ENCODE results near the gene DUSP28.

The DUSP28 gene

DNA sequence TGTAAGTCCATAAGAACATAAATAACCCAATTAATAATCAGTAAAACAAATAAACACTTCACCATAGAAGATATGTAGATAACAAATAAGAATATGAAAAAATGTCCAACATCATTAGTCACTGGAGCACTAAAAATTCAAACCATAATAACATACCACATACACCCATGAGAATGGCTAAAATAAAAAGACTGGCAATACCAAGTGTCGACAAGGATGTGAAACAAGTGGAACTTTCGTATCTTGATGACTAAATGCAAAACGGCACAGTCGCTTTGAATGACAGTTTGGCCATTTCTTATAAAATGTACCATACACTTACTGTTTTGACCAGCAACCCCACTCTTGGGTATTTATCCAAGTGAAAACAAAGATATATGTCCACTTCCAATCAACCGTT is 29.1 kb upstream of the DUSP28 start:
- TF ChIP-seq TOX (CRISPR knock-in tag; IDR thresholded peaks at IDR 0.05; ENCODE audit: borderline replicate concordance) (no peak), ZFP30 (CRISPR knock-in tag; IDR thresholded peaks at IDR 0.05) (no peak), SNAI2 (CRISPR knock-in tag; IDR thresholded peaks at IDR 0.05) (no peak), GLIS3 (CRISPR knock-in tag; IDR thresholded peaks at IDR 0.05) (no peak), PPARA (CRISPR knock-in tag; IDR thresholded peaks at IDR 0.05; ENCODE audit: borderline replicate concordance) (no peak), ZFP3 (CRISPR knock-in tag; IDR thresholded peaks at IDR 0.05) (no peak), CSDC2 (CRISPR knock-in tag; IDR thresholded peaks at IDR 0.05) (no peak), BACH2 (CRISPR knock-in tag; IDR thresholded peaks at IDR 0.05; ENCODE audit: borderline replicate concordance) (no peak), ZNF8 (CRISPR knock-in tag; IDR thresholded peaks at IDR 0.05) (no peak), RARB (CRISPR knock-in tag; IDR thresholded peaks at IDR 0.05) (no peak), TCF4 (CRISPR knock-in tag; IDR thresholded peaks at IDR 0.05; ENCODE audit: borderline replicate concordance) (no peak), OSR1 (CRISPR knock-in tag; IDR thresholded peaks at IDR 0.05) (no peak), ZNF70 (CRISPR knock-in tag; IDR thresholded peaks at IDR 0.05) (no peak), ZNF565 (CRISPR knock-in tag; conservative IDR thresholded peaks at IDR 0.05; ENCODE audit: low read depth) (no peak), ARNTL (CRISPR knock-in tag; IDR thresholded peaks at IDR 0.05; ENCODE audit: borderline replicate concordance, low read depth) (no peak), ZC3H10 (CRISPR knock-in tag; IDR thresholded peaks at IDR 0.05) (no peak), ESRRG (CRISPR knock-in tag; IDR thresholded peaks at IDR 0.05) (no peak)
- TF ChIP-seq, protein P1, sequence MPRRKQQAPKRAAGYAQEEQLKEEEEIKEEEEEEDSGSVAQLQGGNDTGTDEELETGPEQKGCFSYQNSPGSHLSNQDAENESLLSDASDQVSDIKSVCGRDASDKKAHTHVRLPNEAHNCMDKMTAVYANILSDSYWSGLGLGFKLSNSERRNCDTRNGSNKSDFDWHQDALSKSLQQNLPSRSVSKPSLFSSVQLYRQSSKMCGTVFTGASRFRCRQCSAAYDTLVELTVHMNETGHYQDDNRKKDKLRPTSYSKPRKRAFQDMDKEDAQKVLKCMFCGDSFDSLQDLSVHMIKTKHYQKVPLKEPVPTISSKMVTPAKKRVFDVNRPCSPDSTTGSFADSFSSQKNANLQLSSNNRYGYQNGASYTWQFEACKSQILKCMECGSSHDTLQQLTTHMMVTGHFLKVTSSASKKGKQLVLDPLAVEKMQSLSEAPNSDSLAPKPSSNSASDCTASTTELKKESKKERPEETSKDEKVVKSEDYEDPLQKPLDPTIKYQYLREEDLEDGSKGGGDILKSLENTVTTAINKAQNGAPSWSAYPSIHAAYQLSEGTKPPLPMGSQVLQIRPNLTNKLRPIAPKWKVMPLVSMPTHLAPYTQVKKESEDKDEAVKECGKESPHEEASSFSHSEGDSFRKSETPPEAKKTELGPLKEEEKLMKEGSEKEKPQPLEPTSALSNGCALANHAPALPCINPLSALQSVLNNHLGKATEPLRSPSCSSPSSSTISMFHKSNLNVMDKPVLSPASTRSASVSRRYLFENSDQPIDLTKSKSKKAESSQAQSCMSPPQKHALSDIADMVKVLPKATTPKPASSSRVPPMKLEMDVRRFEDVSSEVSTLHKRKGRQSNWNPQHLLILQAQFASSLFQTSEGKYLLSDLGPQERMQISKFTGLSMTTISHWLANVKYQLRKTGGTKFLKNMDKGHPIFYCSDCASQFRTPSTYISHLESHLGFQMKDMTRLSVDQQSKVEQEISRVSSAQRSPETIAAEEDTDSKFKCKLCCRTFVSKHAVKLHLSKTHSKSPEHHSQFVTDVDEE (CRISPR knock-in tag; IDR thresholded peaks at IDR 0.05), result no peak
- TF ChIP-seq, protein P2, sequence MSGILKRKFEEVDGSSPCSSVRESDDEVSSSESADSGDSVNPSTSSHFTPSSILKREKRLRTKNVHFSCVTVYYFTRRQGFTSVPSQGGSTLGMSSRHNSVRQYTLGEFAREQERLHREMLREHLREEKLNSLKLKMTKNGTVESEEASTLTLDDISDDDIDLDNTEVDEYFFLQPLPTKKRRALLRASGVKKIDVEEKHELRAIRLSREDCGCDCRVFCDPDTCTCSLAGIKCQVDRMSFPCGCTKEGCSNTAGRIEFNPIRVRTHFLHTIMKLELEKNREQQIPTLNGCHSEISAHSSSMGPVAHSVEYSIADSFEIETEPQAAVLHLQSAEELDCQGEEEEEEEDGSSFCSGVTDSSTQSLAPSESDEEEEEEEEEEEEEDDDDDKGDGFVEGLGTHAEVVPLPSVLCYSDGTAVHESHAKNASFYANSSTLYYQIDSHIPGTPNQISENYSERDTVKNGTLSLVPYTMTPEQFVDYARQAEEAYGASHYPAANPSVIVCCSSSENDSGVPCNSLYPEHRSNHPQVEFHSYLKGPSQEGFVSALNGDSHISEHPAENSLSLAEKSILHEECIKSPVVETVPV (CRISPR knock-in tag; IDR thresholded peaks at IDR 0.05), result no peak
- TF ChIP-seq, protein P3, sequence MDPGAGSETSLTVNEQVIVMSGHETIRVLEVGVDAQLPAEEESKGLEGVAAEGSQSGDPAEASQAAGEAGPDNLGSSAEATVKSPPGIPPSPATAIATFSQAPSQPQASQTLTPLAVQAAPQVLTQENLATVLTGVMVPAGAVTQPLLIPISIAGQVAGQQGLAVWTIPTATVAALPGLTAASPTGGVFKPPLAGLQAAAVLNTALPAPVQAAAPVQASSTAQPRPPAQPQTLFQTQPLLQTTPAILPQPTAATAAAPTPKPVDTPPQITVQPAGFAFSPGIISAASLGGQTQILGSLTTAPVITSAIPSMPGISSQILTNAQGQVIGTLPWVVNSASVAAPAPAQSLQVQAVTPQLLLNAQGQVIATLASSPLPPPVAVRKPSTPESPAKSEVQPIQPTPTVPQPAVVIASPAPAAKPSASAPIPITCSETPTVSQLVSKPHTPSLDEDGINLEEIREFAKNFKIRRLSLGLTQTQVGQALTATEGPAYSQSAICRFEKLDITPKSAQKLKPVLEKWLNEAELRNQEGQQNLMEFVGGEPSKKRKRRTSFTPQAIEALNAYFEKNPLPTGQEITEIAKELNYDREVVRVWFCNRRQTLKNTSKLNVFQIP (CRISPR knock-in tag; IDR thresholded peaks at IDR 0.05; ENCODE audit: borderline replicate concordance, low read depth), result no peak
- no peak for ATAC-seq

DNA sequence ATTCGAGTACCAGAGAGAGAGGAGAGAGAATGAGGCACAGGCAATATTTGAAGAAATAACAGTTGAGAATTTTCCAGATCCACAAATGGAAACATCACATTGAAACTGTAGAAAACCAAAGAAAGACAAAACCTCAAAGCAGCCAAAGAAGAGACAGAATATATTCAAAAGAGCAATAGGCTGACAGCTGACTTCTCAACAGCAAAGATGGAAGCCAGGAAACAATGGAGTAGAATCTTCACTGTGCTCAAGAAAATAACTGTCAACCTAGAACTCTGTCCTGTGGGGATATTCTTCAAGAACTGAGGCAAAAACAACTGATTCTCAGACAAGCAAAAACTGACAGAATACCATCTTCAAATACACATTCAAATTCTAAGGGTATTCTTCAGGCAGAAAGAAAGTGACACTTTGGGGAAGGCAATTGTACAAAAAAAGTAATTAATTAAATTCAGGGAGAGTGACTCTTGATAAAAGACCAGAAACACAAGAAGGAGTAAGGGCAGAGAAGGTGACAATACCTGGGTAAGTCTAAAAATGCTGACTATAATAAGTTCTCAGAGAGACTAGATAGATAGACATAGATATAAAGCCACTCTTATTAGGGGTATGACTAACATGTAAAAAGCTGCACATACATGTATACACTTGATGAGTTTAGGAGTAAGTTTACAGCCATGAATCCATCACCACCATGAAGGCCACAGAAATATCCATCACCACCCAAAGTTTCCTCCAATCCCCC is 28.0 kb upstream of the DUSP28 start:
- TF ChIP-seq GLIS3 (CRISPR knock-in tag; IDR thresholded peaks at IDR 0.05) (no peak), ZC3H10 (CRISPR knock-in tag; IDR thresholded peaks at IDR 0.05) (no peak), ZFP30 (CRISPR knock-in tag; IDR thresholded peaks at IDR 0.05) (no peak), PPARA (CRISPR knock-in tag; IDR thresholded peaks at IDR 0.05; ENCODE audit: borderline replicate concordance) (no peak), TOX (CRISPR knock-in tag; IDR thresholded peaks at IDR 0.05; ENCODE audit: borderline replicate concordance) (no peak), ZFP3 (CRISPR knock-in tag; IDR thresholded peaks at IDR 0.05) (no peak), CSDC2 (CRISPR knock-in tag; IDR thresholded peaks at IDR 0.05) (no peak), ISL1 (CRISPR knock-in tag; IDR thresholded peaks at IDR 0.05) (no peak)
- TF ChIP-seq, protein P1 (CRISPR knock-in tag; IDR thresholded peaks at IDR 0.05), result no peak
- TF ChIP-seq, protein P3 (CRISPR knock-in tag; IDR thresholded peaks at IDR 0.05; ENCODE audit: borderline replicate concordance, low read depth), result no peak
- TF ChIP-seq, protein P4, sequence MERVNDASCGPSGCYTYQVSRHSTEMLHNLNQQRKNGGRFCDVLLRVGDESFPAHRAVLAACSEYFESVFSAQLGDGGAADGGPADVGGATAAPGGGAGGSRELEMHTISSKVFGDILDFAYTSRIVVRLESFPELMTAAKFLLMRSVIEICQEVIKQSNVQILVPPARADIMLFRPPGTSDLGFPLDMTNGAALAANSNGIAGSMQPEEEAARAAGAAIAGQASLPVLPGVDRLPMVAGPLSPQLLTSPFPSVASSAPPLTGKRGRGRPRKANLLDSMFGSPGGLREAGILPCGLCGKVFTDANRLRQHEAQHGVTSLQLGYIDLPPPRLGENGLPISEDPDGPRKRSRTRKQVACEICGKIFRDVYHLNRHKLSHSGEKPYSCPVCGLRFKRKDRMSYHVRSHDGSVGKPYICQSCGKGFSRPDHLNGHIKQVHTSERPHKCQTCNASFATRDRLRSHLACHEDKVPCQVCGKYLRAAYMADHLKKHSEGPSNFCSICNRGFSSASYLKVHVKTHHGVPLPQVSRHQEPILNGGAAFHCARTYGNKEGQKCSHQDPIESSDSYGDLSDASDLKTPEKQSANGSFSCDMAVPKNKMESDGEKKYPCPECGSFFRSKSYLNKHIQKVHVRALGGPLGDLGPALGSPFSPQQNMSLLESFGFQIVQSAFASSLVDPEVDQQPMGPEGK (CRISPR knock-in tag; IDR thresholded peaks at IDR 0.05; ENCODE audit: borderline replicate concordance), result no peak
- TF ChIP-seq, protein P5, sequence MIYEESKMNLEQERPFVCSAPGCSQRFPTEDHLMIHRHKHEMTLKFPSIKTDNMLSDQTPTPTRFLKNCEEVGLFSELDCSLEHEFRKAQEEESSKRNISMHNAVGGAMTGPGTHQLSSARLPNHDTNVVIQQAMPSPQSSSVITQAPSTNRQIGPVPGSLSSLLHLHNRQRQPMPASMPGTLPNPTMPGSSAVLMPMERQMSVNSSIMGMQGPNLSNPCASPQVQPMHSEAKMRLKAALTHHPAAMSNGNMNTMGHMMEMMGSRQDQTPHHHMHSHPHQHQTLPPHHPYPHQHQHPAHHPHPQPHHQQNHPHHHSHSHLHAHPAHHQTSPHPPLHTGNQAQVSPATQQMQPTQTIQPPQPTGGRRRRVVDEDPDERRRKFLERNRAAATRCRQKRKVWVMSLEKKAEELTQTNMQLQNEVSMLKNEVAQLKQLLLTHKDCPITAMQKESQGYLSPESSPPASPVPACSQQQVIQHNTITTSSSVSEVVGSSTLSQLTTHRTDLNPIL (CRISPR knock-in tag; IDR thresholded peaks at IDR 0.05; ENCODE audit: low read depth), result no peak
- ATAC-seq, result no peak
